GM19023 (cell line): ENCODE measurements around the gene TFAP2E.

Experiments used
- ATAC-seq: cut with Tn5 transposase; IDR thresholded peaks from one replicate; pipeline ENCODE4 v1.9.1; 2021; ENCODE audit warnings: mild to moderate bottlenecking, moderate library complexity; ENCODE audit not compliant: unreplicated experiment

TFAP2E gene

GRCh38 chr1:35640380-35641232, 67.5 kb downstream of the TFAP2E start:
- no peak for ATAC-seq

DNA sequence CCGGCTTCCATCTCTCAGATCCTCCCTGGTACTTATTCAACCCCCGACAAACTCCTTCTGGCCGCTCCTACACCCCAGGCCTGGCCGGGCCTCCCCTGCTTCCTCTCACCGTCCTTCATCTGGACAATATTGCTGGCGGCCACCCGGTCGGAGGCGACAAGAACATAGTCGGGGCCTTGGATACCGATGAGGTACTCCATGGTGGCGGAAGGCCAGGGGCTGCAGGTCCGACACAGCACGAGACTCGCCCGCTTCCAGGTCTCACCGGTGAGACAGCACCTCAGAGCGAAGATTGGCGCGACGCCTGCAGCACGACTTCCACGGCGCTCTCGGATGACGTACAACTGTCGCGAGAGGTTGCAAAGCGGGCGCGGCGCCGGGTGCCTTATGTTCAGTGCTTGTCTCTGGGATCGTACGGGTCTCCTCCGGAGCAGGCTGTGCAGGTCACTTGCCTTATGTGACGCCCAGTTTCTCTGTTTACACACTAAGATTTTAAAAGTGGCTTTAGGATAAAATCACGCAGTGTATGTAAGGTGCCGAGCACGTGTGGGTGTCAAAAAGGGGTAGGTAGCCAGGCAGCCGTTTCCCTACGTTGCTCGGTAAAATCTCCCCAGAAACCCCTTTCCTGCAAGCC, 68.2 kb downstream of the TFAP2E start, which contains the start of gene PSMB2:
PSMB2 (minus strand) TSS at position 294 of the 634 bp plus-strand sequence; CDS start at position 200, 94 bp downstream.
- peak; percentile 85 for ATAC-seq

DNA sequence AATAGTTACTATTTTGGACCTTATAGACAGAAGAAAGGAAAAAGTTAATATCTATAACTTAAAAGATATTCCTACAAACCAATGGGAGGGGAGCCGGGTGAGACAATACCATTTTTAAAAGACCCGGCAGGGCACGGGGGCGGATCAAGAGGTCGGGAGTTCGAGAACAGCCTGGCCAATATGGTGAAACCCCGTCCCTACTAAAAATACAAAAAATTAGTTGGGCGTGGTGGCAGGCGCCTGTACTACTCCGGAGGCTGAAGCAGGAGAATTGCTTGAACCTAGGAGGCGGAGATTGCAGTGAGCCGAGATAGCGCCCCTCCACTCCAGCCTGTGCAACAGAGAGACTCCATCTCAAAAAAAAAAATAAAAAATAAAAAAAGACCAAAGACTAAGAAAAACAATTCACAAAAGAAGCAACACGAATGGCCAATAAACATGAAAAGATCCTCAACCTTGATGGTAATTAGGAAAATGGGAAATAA, 69.4 kb downstream of the TFAP2E start:
- no peak for ATAC-seq

DNA sequence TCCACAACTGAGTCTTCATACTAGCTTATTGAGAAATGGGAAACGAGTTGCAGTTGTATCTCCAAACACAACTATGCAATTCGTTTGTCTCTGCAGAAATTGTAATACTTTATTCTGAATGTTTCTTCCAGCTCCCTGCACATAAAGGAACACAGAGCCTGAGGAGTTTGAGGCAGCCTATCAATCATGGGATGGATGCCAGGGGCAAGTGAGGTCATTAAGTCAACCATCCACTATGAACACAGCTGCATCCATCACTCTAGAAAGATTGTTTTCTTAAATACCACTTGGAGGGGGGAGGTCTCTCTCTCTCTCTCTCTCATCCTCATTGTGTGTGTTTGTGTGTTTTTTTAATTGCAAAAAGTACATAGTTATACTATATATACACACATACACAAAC, 71.1 kb downstream of the TFAP2E start:
- no peak for ATAC-seq
